Right atrium auricular region (tissue), 2 donors: ENCODE results near the gene CFTR. TPM values are rescaled to one million over a fixed set of nuclear protein-coding genes. Genes with fewer than 3 reads are reported as not detected.

Source experiments
- DNase-seq: peaks from one replicate; pipeline ENCODE4 v3.0.0-alpha.2; 2019; ENCODE audit warnings: low spot score
- H3K27ac ChIP-seq, 2 donors: fragments of 200-600 bp; sonication (generic); 1 replicate in 1 of 2; 2 replicates in 1 of 2; pipeline ENCODE4 v1.5.1; 2016 to 2019
- H3K27me3 ChIP-seq, 2 donors: fragments of 200-600 bp; sonication (generic); one replicate each; pipeline versions ENCODE4 v1.5.1 to v1.6.0; 2017 to 2019
- H3K36me3 ChIP-seq: fragments of 200-600 bp; sonication (generic); one replicate; pipeline ENCODE4 v1.5.1; 2016
- H3K4me1 ChIP-seq, 2 donors: fragments of 200-600 bp; sonication (generic); one replicate each; pipeline versions ENCODE4 v1.5.1 to v1.6.0; 2017 to 2019
- H3K4me3 ChIP-seq, 2 donors: fragments of 200-600 bp; sonication (generic); 1 replicate in 1 of 2; 2 replicates in 1 of 2; pipeline ENCODE4 v1.5.1; 2017 to 2019; ENCODE audit warnings: mild to moderate bottlenecking in 1 of 2, moderate library complexity in 1 of 2
- H3K9me3 ChIP-seq, 2 donors: fragments of 200-600 bp; sonication (generic); one replicate each; pipeline ENCODE4 v1.5.1; 2019
- CTCF ChIP-seq, 2 donors: fragments of 200-600 bp; sonication (generic); IDR thresholded peaks; one replicate each; pipeline ENCODE4 v1.5.1; 2019; ENCODE audit warnings: antibody characterized with exemption in 2 of 2
- total RNA-seq, 2 donors: library from RNA; depleted of rRNA; stranded (reverse); fragments of >200 nt; gene quantifications; one replicate each; pipeline ENCODE4 v1.1.0, GENCODE V29; 2016

CFTR gene
- total RNA-seq, 2 donors from 2014 or later = 0.67 to 1.3 TPM

- Histone ChIP-seq H3K4me1 (no peaks in the 10 kb centered on the region), H3K9me3 (no peaks in the 10 kb centered on the region), H3K4me3 (no peak overlapping the region), H3K27me3 (no peaks in the 10 kb centered on the region), H3K36me3 (no peaks in the 10 kb centered on the region), H3K27ac (no peak overlapping the region)
- TF ChIP-seq CTCF (IDR thresholded peaks at IDR 0.05) = peak in 1 of 2 donors; percentile 32
- DNase-seq = no peak
Measured at GRCh38 chr7:117673839-117674238, 194.0 kb downstream of the CFTR start.

GRCh38 chr7:117674617-117675016 is 194.8 kb downstream of the CFTR start:
- DNase-seq = no peak
- Histone ChIP-seq H3K4me3 (no peak overlapping the region), H3K27me3 (no peaks in the 10 kb centered on the region), H3K36me3 (no peaks in the 10 kb centered on the region), H3K9me3 (no peaks in the 10 kb centered on the region), H3K27ac (no peak overlapping the region), H3K4me1 (no peaks in the 10 kb centered on the region)
- TF ChIP-seq CTCF (IDR thresholded peaks at IDR 0.05) = no peak

- no peak for DNase-seq
- Histone ChIP-seq H3K27me3 (no peaks in the 10 kb centered on the region), H3K9me3 (no peaks in the 10 kb centered on the region), H3K36me3 (no peaks in the 10 kb centered on the region), H3K4me1 (no peaks in the 10 kb centered on the region), H3K27ac (no peak overlapping the region), H3K4me3 (no peak overlapping the region)
- TF ChIP-seq CTCF (IDR thresholded peaks at IDR 0.05) = no peak
Measured at GRCh38 chr7:117675497-117676435, 195.9 kb downstream of the CFTR start.

GRCh38 chr7:117679120-117679519 is 199.3 kb downstream of the CFTR start:
- H3K9me3 ChIP-seq = no peaks in the 10 kb centered on the region
- no peaks in the 10 kb centered on the region for H3K4me1 ChIP-seq
- H3K27ac ChIP-seq = no peak overlapping the region
- TF ChIP-seq CTCF (IDR thresholded peaks at IDR 0.05) = no peak
- H3K27me3 ChIP-seq = no peaks in the 10 kb centered on the region
- H3K36me3 ChIP-seq = no peaks in the 10 kb centered on the region
- no peak for DNase-seq
- no peak overlapping the region for H3K4me3 ChIP-seq

- H3K27ac ChIP-seq = no peak overlapping the region
- no peak overlapping the region for H3K4me3 ChIP-seq
- H3K9me3 ChIP-seq = no peaks in the 10 kb centered on the region
- no peaks in the 10 kb centered on the region for H3K4me1 ChIP-seq
- TF ChIP-seq CTCF (IDR thresholded peaks at IDR 0.05) = no peak
- DNase-seq = no peak
- H3K27me3 ChIP-seq = no peaks in the 10 kb centered on the region
- H3K36me3 ChIP-seq = no peaks in the 10 kb centered on the region
Measured at GRCh38 chr7:117682681-117683385, 203.0 kb downstream of the CFTR start.
